Chondrocyte (in vitro differentiated cells): ENCODE results near the gene SFXN2. TPM values are rescaled to one million over a fixed set of nuclear protein-coding genes. Genes with fewer than 3 reads are reported as not detected.
A peak's percentile ranks its signal among the peaks of the same experiment; 100 is the strongest.

Experiments used
- DNase-seq: peaks from one replicate; pipeline ENCODE4 v3.0.0; 2021; ENCODE audit warnings: mixed read lengths, low spot score
- H3K27ac Mint-ChIP-seq: one replicate; pipeline ENCODE4 v1.8.0; 2021; ENCODE audit warnings: mild to moderate bottlenecking, moderate library complexity, mixed read lengths; ENCODE audit not compliant: unreplicated experiment
- H3K27me3 Mint-ChIP-seq: 2 replicates; pipeline ENCODE4 v1.8.0; 2021; ENCODE audit warnings: low read depth, mixed read lengths
- H3K36me3 Mint-ChIP-seq: 2 replicates; pipeline ENCODE4 v1.8.0; 2021; ENCODE audit warnings: low read depth, mixed read lengths
- H3K4me1 Mint-ChIP-seq: 2 replicates; pipeline ENCODE4 v1.8.0; 2021; ENCODE audit warnings: low read depth, mild to moderate bottlenecking, mixed read lengths
- H3K4me3 Mint-ChIP-seq: one replicate; pipeline ENCODE4 v1.8.0; 2021; ENCODE audit warnings: mild to moderate bottlenecking, moderate library complexity, mixed read lengths; ENCODE audit not compliant: unreplicated experiment
- H3K9me3 Mint-ChIP-seq: 2 replicates; pipeline ENCODE4 v1.8.0; 2021; ENCODE audit warnings: low read depth, mixed read lengths
- total RNA-seq: library from RNA; stranded (reverse); gene quantifications from 3 replicates; pipeline ENCODE4 v1.2.1, GENCODE V29; 2021
- TF ChIP-seq, protein P1 (sequence below): fragments of 200-600 bp; sonication (generic); IDR thresholded peaks from 2 replicates; pipeline ENCODE4 v1.5.0; 2021; ENCODE audit warnings: antibody characterized with exemption, mild to moderate bottlenecking, moderate library complexity

The SFXN2 gene
- total RNA-seq, 1 donor from 2014 or later, result 4.0 TPM

DNA sequence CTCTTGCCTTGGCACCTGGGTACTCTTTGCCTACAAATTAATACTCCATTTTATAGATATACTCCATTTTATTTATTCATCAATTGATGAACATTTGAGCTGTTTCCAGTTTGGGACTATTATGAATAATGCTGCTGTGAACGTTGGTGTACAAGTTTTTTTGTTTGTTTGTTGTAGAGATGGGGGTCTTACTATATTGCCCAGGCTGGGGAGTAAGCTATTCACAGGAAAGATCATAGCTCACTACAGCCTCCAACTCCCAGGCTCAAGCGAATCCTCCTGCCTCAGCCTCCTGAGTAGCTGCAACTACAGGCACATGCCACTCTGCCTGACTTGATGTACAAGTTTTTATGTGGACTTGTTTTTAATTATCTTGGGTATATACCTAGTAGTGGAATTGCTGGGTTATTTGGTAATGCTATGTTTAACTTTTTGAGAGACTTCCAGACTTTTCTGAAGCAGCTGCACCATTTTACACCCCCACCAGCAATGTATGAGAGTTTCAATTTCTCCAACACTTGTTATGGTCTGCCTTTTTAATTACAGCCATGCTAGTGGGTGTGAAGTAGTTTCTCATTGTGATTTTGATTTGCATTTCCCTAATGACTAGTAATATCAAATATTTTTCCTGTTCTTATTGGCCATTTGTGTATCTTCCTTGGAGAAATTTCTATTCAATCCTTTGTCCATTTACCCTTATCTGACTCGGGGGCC lies 45.2 kb downstream of the SFXN2 start:
- Mint-ChIP-seq H3K4me3 (no peak overlapping the region), H3K27me3 (no peaks in the 10 kb centered on the region)

DNA sequence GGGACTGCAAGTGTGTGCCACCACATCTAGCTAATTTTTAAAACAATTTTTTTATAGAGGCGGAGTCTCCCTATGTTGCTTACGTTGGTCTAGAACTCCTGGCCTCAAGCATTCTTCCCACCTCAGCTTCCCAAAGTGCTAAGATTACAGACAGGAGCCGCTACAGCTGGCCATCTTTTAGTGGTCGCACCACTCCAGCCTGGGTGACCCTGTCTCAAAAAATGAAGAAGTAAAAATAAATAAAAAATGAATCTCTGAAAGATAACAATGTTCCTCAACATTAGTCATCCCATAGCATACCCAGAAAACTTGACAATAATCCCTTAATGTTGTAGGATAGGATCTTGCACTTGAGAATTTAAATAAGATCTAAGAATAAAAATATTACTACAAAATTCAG lies 47.5 kb downstream of the SFXN2 start:
- peak overlapping the region; percentile 83 for H3K27ac Mint-ChIP-seq
- no peak overlapping the region for H3K4me3 Mint-ChIP-seq
- TF ChIP-seq, protein P1, sequence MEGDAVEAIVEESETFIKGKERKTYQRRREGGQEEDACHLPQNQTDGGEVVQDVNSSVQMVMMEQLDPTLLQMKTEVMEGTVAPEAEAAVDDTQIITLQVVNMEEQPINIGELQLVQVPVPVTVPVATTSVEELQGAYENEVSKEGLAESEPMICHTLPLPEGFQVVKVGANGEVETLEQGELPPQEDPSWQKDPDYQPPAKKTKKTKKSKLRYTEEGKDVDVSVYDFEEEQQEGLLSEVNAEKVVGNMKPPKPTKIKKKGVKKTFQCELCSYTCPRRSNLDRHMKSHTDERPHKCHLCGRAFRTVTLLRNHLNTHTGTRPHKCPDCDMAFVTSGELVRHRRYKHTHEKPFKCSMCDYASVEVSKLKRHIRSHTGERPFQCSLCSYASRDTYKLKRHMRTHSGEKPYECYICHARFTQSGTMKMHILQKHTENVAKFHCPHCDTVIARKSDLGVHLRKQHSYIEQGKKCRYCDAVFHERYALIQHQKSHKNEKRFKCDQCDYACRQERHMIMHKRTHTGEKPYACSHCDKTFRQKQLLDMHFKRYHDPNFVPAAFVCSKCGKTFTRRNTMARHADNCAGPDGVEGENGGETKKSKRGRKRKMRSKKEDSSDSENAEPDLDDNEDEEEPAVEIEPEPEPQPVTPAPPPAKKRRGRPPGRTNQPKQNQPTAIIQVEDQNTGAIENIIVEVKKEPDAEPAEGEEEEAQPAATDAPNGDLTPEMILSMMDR, result no peak
- no peak for DNase-seq
- peaks cover 78% of the 10 kb centered on the region for H3K4me1 Mint-ChIP-seq
- H3K9me3 Mint-ChIP-seq, result no peaks in the 10 kb centered on the region
- no peaks in the 10 kb centered on the region for H3K27me3 Mint-ChIP-seq
- peaks cover 12% of the 10 kb centered on the region for H3K36me3 Mint-ChIP-seq

More for the DNA sequence above, 45.2 kb downstream of the SFXN2 start:
- H3K36me3 Mint-ChIP-seq, result peaks cover 4% of the 10 kb centered on the region
- H3K27ac Mint-ChIP-seq, result peak overlapping the region; percentile 57
- DNase-seq, result no peak
- no peaks in the 10 kb centered on the region for H3K9me3 Mint-ChIP-seq
- TF ChIP-seq, protein P1, result no peak
- H3K4me1 Mint-ChIP-seq, result peaks cover 76% of the 10 kb centered on the region

DNA sequence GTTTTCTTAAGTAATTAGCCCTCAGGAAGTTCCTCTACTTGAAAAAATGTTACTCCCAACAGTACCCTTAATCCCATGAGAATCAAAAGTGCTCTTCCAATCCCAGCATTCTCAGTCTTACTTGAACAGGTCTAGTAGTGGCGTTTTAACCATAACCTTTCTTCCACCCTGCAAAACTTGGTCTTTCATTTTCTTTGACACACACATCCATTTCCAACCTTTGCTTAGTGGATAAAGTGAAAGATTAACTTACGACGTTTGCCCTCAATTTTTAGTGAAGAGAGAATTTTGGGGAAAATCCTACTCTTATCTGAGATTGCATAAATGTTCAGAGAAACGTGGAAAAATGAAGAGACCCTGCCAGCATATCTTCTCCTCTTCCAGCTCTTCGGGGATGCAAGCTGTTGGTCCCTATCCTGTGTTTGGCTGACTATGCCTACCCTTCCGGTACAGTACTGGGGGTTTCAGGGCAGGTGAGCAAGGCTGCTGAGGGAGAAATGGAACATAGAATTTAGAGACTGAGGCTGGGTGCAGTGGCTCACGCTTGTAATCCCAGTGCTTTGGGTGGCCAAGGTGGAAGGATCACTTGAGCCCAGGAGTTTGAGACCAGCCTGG lies 48.1 kb downstream of the SFXN2 start:
- no peak for DNase-seq
- Mint-ChIP-seq H3K4me3 (no peak overlapping the region), H3K27ac (peak overlapping the region; percentile 83), H3K27me3 (no peaks in the 10 kb centered on the region), H3K36me3 (peaks cover 12% of the 10 kb centered on the region), H3K4me1 (peaks cover 79% of the 10 kb centered on the region), H3K9me3 (no peaks in the 10 kb centered on the region)
- TF ChIP-seq, protein P1, result no peak

DNA sequence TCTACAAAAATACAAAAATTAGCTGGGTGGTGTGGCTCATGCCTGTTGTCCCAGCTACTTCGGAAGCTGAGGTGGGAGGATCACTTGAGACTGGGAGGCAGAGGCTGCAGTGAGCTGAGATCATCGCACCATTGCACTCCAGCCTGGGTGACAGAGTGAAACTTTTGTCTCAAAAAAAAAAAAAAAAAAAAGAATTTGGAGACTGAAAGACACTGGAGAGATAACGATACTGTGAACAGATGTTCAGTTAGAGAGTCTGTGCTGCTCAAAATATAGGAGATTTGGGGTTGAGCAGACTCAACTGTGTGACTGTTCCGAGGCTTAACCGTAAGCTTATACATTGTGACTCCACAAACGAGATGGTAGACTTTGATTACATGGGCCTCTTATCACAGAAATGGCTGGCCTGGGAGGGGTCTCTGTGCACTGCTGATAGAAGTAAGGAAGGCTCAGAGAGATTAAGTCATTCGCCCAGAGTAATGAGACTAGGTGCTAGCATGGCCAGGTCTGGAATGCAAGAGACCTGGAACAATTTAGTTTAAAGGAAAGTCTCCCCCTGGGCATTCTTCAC lies 48.7 kb downstream of the SFXN2 start:
- peaks cover 12% of the 10 kb centered on the region for H3K36me3 Mint-ChIP-seq

More for the DNA sequence above, 48.7 kb downstream of the SFXN2 start:
- Mint-ChIP-seq H3K4me3 (no peak overlapping the region), H3K27me3 (no peaks in the 10 kb centered on the region), H3K9me3 (no peaks in the 10 kb centered on the region), H3K4me1 (peaks cover 83% of the 10 kb centered on the region), H3K27ac (peak overlapping the region; percentile 39)
- TF ChIP-seq, protein P1, result no peak
- DNase-seq, result no peak
